Measurements from ENCODE around the gene ANK2.

- TF ChIP-seq EZH2 (IDR thresholded peaks at IDR 0.05; ENCODE audit: low read length) (no peak), CTCF (optimal IDR thresholded peaks at IDR 0.05 in 1 of 3, IDR thresholded peaks at IDR 0.05 in 1 of 3, conservative IDR thresholded peaks at IDR 0.05 in 1 of 3; ENCODE audit: extremely low read depth in 1 of 3, insufficient read depth in 2 of 3, low read length in 3 of 3) (no peak)
Observed at GRCh38 chr4:113255628-113256027, 206.2 kb downstream of the ANK2 start.
